ENCODE measurements around the gene NUDT12. TPM values are rescaled to one million over a fixed set of nuclear protein-coding genes. Genes with fewer than 3 reads are reported as not detected.

The NUDT12 gene
- total and polyA plus RNA-seq, 5 experiments from 2014 or later = 0.40 to 4.3 (median 2.3) TPM; not detected in 1

GRCh38 chr5:103572454-103572853 lies 9.9 kb upstream of the NUDT12 start:
- POLR2A ChIA-PET = no interaction called here
- DNase-seq (no peak), ATAC-seq (no peak)
- Mint-ChIP-seq H3K27me3 (peaks cover 3 to 32% (median 8%) of the 10 kb centered on the region in 5 donors), H3K4me3 (no peak overlapping the region), H3K27ac (no peak overlapping the region), H3K4me1 (peaks cover 0 to 2% (median 0%) of the 10 kb centered on the region in 4 donors), H3K9me3 (no peaks in the 10 kb centered on the region), H3K36me3 (no peaks in the 10 kb centered on the region)

DNA sequence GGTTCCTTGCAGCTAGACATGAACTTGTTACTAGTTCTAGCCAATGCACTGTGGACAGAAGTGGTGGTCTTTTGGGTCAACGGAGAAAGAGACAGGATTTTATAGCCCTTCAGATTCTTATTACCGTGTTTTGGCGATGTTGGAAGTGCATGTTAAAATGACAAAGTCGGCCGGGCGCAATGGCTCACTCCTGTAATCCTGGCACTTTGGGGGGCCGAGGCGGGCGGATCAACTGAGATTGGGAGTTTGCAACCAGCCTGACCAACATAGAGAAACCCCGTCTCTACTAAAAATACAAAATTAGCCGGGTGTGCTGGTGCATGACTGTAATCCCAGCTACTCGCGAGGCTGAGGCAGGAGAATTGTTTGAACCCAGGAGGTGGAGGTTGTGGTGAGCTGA lies 9.1 kb upstream of the NUDT12 start:
- no peaks in the 10 kb centered on the region for H3K9me3 Mint-ChIP-seq
- no peak overlapping the region for H3K4me3 Mint-ChIP-seq
- H3K36me3 Mint-ChIP-seq = no peaks in the 10 kb centered on the region
- peaks cover 4 to 32% (median 8%) of the 10 kb centered on the region in 5 donors for H3K27me3 Mint-ChIP-seq
- DNase-seq (no peak), ATAC-seq (no peak)
- POLR2A ChIA-PET = no interaction called here
- no peak overlapping the region for H3K27ac Mint-ChIP-seq
- peaks cover 0 to 2% (median 0%) of the 10 kb centered on the region in 4 donors for H3K4me1 Mint-ChIP-seq

GRCh38 chr5:103569313-103570060 lies 6.9 kb upstream of the NUDT12 start:
- no peak for DNase-seq
- Mint-ChIP-seq H3K27me3 (peaks cover 4 to 32% (median 10%) of the 10 kb centered on the region in 5 donors), H3K27ac (no peak overlapping the region), H3K36me3 (no peaks in the 10 kb centered on the region), H3K4me1 (no peaks in the 10 kb centered on the region), H3K9me3 (no peaks in the 10 kb centered on the region), H3K4me3 (no peak overlapping the region)
- no peak for ATAC-seq
- POLR2A ChIA-PET = no interaction called here

GRCh38 chr5:103565719-103566118 lies 3.1 kb upstream of the NUDT12 start:
- Mint-ChIP-seq H3K9me3 (no peaks in the 10 kb centered on the region), H3K4me3 (no peak overlapping the region), H3K27ac (peak overlapping the region in 1 of 10 donors; percentile 5), H3K27me3 (peaks cover 2 to 13% (median 4%) of the 10 kb centered on the region in 5 donors), H3K36me3 (no peaks in the 10 kb centered on the region), H3K4me1 (peaks cover 7 to 20% (median 18%) of the 10 kb centered on the region in 4 donors)
- no peak for ATAC-seq
- POLR2A ChIA-PET = no interaction called here
- no peak for DNase-seq

DNA sequence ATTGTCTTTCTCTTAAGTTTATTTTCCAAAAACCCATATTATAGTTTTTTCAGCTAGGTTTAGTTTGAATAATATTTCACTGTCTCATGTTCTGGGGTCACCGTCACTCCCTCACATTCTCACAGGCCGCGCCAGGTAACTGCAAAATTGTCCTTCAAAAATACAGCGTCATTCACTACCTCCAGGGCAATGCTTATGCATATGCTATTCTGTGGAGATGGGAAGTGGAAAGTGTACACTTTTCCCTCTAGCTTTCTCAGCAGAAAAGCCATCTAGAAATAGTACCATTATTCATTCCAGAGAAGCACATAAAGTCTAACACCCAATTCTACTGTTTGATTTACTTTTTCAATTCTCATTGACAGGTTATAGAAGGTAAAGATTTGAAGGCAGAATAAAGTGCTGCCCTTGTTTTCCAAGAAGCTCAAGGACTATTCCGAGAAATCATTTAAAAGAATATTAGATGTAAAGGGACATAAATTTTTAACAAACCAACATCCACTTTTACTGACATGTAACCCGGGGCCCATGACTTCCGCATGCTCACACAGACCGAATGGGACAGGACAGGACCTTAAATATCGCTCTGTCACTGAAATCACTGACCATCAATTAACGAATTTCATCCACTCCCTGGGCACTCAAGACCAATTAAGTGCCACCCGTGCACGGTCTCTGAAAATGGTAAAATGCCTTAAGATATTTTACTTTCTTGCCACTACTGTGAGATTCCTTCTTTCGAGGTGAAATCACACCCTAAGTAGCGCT lies 720 bp downstream of the NUDT12 start:
- peaks cover 10 to 20% (median 18%) of the 10 kb centered on the region in 4 donors for H3K4me1 Mint-ChIP-seq
- peak overlapping the region; percentile 71 to 97 (median 88) for H3K27ac Mint-ChIP-seq
- H3K4me3 Mint-ChIP-seq = peak overlapping the region; percentile 88 to 97 (median 92)
- H3K36me3 Mint-ChIP-seq = no peaks in the 10 kb centered on the region
- peaks cover 0 to 2% (median 0%) of the 10 kb centered on the region in 5 donors for H3K27me3 Mint-ChIP-seq
- no peaks in the 10 kb centered on the region for H3K9me3 Mint-ChIP-seq
- POLR2A ChIA-PET = interaction anchor here (2.1 kb wide), 1 partner anchor 442 kb away, joined by 6 read pairs; the partner anchor contains the start of genes GIN1 and PPIP5K2
- DNase-seq = no peak
- ATAC-seq = peak; percentile 19 to 32

GRCh38 chr5:103560826-103561225 lies 1.8 kb downstream of the NUDT12 start:
- POLR2A ChIA-PET = interaction anchor here (2.1 kb wide), 1 partner anchor 441 kb away, joined by 6 read pairs; the partner anchor contains the start of genes GIN1 and PPIP5K2
- no peak overlapping the region for H3K4me3 Mint-ChIP-seq
- no peak for ATAC-seq
- H3K9me3 Mint-ChIP-seq = no peaks in the 10 kb centered on the region
- no peak for DNase-seq
- peak overlapping the region in 1 of 10 donors; percentile 22 for H3K27ac Mint-ChIP-seq
- H3K36me3 Mint-ChIP-seq = no peaks in the 10 kb centered on the region
- H3K27me3 Mint-ChIP-seq = peaks cover 0 to under 1% (median 0%) of the 10 kb centered on the region in 5 donors
- H3K4me1 Mint-ChIP-seq = peaks cover 10 to 20% (median 18%) of the 10 kb centered on the region in 4 donors

GRCh38 chr5:103546858-103547257 lies 15.7 kb downstream of the NUDT12 start:
- no peak overlapping the region for H3K4me3 Mint-ChIP-seq
- H3K36me3 Mint-ChIP-seq = peaks cover 0 to 9% (median 8%) of the 10 kb centered on the region in 3 donors
- H3K4me1 Mint-ChIP-seq = no peaks in the 10 kb centered on the region
- peaks cover 0 to 7% (median 0%) of the 10 kb centered on the region in 5 donors for H3K27me3 Mint-ChIP-seq
- ATAC-seq = no peak
- H3K27ac Mint-ChIP-seq = no peak overlapping the region
- POLR2A ChIA-PET = no interaction called here
- no peak for DNase-seq
- H3K9me3 Mint-ChIP-seq = no peaks in the 10 kb centered on the region

DNA sequence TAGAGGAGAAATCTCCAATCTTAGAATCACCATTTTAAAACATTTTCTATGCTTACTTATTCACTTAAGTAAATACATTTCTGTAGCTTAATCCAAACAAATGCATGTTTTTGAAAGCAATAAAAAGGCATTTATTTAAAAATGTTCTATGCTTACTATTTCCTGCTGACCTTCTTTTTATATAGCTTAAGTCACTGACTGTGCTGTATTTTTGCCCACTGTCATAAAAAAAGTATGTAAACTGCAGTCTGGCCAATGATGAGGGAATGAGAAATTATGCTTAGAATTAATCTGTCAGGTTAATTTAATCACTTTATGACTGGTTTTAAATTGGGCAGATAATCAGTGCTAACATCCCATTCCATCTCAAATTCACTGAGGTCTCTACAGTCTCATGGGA lies 20.1 kb downstream of the NUDT12 start:
- DNase-seq = no peak
- no peak for ATAC-seq
- Mint-ChIP-seq H3K4me3 (no peak overlapping the region), H3K4me1 (no peaks in the 10 kb centered on the region), H3K9me3 (no peaks in the 10 kb centered on the region), H3K36me3 (no peaks in the 10 kb centered on the region), H3K27ac (no peak overlapping the region), H3K27me3 (peaks cover 0 to 7% (median 0%) of the 10 kb centered on the region in 5 donors)
- POLR2A ChIA-PET = no interaction called here

- ATAC-seq (no peak), DNase-seq (no peak)
- POLR2A ChIA-PET = no interaction called here
- H3K27ac Mint-ChIP-seq = no peak overlapping the region
- H3K9me3 Mint-ChIP-seq = no peaks in the 10 kb centered on the region
- H3K4me3 Mint-ChIP-seq = no peak overlapping the region
- H3K36me3 Mint-ChIP-seq = no peaks in the 10 kb centered on the region
- peaks cover 0 to 7% (median 0%) of the 10 kb centered on the region in 5 donors for H3K27me3 Mint-ChIP-seq
- H3K4me1 Mint-ChIP-seq = no peaks in the 10 kb centered on the region
These were observed 21.0 kb downstream of the NUDT12 start for GRCh38 chr5:103541569-103541968.

DNA sequence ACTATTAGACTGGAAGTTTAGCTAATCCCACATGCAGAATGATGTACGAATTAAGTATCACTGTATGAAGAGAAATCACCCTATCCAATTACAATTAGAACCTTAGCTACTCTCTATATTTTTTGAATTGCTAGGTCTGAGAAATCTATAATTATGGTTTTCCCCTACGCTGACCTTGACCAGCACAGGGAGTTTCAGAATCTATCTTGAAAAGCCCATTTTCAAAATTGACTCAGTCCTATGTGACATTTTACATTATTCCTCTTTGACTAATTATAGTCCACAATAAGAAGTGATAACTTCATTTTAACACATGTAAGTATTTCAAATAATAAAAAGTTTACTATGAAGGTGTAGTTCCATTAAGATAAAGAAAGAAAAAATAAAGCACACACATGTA lies 21.5 kb downstream of the NUDT12 start:
- POLR2A ChIA-PET = no interaction called here
- no peak overlapping the region for H3K4me3 Mint-ChIP-seq
- no peaks in the 10 kb centered on the region for H3K36me3 Mint-ChIP-seq
- H3K4me1 Mint-ChIP-seq = no peaks in the 10 kb centered on the region
- no peaks in the 10 kb centered on the region for H3K9me3 Mint-ChIP-seq
- no peak overlapping the region for H3K27ac Mint-ChIP-seq
- peaks cover 0 to 11% (median 1%) of the 10 kb centered on the region in 5 donors for H3K27me3 Mint-ChIP-seq
- ATAC-seq = no peak
- no peak for DNase-seq

DNA sequence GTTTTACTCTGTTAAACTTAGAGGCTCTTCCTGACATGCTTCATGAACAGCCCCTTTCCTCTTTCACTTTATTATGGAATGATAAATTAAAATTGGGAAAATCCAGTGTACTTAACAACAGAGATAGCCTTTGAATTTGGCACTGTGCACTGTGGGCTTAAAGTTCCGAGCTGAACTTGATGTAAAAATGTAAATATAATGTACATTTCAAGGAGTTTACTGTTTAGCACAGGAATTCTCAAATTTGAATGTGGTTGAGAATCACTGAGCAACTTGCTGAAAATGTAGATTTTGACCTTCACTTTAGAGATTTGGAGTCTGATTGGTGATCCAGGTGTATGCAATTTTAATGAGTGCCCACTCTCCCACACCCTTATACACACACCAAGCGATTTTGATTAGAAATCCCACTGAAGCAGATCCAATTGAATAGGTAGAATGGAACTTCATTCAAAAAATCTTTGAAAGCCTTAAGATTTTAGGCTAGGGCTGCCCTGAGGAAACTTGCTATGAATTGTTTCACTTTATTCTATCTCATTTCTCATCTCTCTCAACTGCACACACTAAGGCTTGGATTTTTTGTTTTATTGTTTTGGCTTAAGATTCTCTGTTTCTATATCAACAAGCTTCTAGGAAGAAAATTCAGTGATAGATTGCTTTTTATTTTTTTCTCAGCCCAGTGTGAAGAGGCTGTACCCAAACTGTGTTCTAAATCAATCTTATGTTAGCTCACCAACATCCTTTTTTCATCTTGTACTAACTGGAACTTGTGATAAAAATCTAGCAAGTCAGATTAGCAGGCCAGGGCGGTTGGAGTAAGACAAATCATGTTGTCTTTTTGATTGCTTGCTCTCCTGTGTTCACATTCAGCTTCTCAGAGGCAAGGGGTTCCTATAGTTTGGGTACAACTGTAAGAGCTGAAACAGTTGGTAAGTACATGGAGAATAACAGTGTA lies 22.9 kb downstream of the NUDT12 start:
- Mint-ChIP-seq H3K27ac (no peak overlapping the region), H3K27me3 (peaks cover 0 to 15% (median 4%) of the 10 kb centered on the region in 5 donors), H3K4me3 (no peak overlapping the region), H3K4me1 (no peaks in the 10 kb centered on the region), H3K36me3 (no peaks in the 10 kb centered on the region), H3K9me3 (no peaks in the 10 kb centered on the region)
- no peak for DNase-seq
- ATAC-seq = no peak
- POLR2A ChIA-PET = no interaction called here

GRCh38 chr5:103532086-103532734 lies 30.4 kb downstream of the NUDT12 start:
- no peaks in the 10 kb centered on the region for H3K4me1 Mint-ChIP-seq
- peaks cover 3 to 39% (median 11%) of the 10 kb centered on the region in 5 donors for H3K27me3 Mint-ChIP-seq
- no peak overlapping the region for H3K27ac Mint-ChIP-seq
- H3K9me3 Mint-ChIP-seq = peaks cover 0 to 2% (median 0%) of the 10 kb centered on the region in 9 donors
- H3K4me3 Mint-ChIP-seq = no peak overlapping the region
- POLR2A ChIA-PET = no interaction called here
- DNase-seq (no peak), ATAC-seq (no peak)
- no peaks in the 10 kb centered on the region for H3K36me3 Mint-ChIP-seq

All from naive thymus-derived CD8-positive, alpha-beta T cell (primary cell).